Peyer's patch (tissue), 4 donors: ENCODE results near the gene OLFM2.
"Not testable (repeated sequence)": the region's sequence is repeated elsewhere in the genome, so short reads cannot be mapped to it uniquely, and the experiment has no call there.

Experiments used
- POLR2A ChIP-seq, 2 donors: fragments of 450-650 bp; IDR thresholded peaks; one replicate each; pipeline ENCODE4 v1.5.1; 2017; ENCODE audit warnings: antibody characterized with exemption in 2 of 2, mild to moderate bottlenecking in 2 of 2, moderate library complexity in 2 of 2
- TF ChIP-seq, protein P1 (sequence below), 6 experiments: fragments of 450-650 bp in 4 of 6; fragments of 200-600 bp in 2 of 6; sonication (generic) in 1 of 6; IDR thresholded peaks; one replicate each; pipeline ENCODE4 v1.5.1; 2017 to 2019; ENCODE audit warnings: antibody characterized with exemption in 6 of 6, mild to moderate bottlenecking in 3 of 6, moderate library complexity in 1 of 6

- TF ChIP-seq, protein P1, sequence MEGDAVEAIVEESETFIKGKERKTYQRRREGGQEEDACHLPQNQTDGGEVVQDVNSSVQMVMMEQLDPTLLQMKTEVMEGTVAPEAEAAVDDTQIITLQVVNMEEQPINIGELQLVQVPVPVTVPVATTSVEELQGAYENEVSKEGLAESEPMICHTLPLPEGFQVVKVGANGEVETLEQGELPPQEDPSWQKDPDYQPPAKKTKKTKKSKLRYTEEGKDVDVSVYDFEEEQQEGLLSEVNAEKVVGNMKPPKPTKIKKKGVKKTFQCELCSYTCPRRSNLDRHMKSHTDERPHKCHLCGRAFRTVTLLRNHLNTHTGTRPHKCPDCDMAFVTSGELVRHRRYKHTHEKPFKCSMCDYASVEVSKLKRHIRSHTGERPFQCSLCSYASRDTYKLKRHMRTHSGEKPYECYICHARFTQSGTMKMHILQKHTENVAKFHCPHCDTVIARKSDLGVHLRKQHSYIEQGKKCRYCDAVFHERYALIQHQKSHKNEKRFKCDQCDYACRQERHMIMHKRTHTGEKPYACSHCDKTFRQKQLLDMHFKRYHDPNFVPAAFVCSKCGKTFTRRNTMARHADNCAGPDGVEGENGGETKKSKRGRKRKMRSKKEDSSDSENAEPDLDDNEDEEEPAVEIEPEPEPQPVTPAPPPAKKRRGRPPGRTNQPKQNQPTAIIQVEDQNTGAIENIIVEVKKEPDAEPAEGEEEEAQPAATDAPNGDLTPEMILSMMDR (IDR thresholded peaks at IDR 0.05): not testable (repeated sequence)
- not testable (repeated sequence) for TF ChIP-seq POLR2A (IDR thresholded peaks at IDR 0.05)
Observed at GRCh38 chr19:9820034-9820433, 116.3 kb downstream of the OLFM2 start.
